OCI-LY1 (cell line): ENCODE results near the gene SQSTM1.

ENCODE experiments used
- EZH2 ChIP-seq: fragments of 200-600 bp; sonication (generic), shearing (Covaris generic); IDR thresholded peaks from 2 replicates; pipeline ENCODE4 v1.8.0; 2017; ENCODE audit warnings: borderline replicate concordance, mixed run types, mild to moderate bottlenecking, antibody characterized with exemption, low read length, moderate library complexity, mixed read lengths
- TF ChIP-seq, protein P1 (sequence below): fragments of 200-600 bp; sonication (generic), shearing (Covaris generic); IDR thresholded peaks from 2 replicates; pipeline ENCODE4 v1.5.1; 2017; ENCODE audit warnings: mild to moderate bottlenecking, antibody characterized with exemption, low read length, moderate library complexity, mixed read lengths

DNA sequence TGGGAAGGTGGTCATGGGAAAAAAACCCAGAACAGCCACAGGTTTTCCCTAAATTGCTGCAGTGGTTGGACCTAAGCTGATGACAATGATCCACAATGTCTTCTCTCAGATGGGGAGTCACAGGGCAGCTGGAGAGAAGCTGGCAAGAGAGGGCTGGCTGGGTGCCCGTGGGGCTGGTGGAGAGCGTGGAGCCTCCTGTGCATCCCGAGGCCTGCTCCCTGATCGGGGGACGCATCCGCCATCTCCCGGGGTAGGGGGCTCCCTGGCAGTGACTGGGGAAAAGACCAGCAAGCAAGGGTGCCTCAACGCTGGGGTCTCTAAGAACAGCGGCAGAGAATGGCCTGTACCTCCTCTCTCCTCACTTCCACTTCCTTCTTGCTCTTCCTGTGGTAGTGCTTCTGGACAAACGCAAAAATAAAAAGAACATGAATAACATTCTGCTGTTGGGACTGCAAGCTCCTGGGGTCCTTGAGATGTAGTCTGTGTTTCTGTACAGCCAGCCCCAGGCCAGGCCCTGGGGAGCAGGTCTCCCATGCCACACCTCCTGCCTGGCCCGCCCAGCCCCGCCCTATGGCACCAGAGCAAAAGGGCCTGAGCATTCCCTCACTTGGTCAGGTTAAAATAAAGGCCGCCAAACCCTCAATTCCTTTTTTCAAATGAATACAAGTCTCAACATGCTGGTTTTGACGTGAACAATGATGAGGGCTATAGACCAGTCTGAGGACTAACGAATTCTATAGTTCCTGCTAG is 45.0 kb downstream of the SQSTM1 start:
- TF ChIP-seq, protein P1, sequence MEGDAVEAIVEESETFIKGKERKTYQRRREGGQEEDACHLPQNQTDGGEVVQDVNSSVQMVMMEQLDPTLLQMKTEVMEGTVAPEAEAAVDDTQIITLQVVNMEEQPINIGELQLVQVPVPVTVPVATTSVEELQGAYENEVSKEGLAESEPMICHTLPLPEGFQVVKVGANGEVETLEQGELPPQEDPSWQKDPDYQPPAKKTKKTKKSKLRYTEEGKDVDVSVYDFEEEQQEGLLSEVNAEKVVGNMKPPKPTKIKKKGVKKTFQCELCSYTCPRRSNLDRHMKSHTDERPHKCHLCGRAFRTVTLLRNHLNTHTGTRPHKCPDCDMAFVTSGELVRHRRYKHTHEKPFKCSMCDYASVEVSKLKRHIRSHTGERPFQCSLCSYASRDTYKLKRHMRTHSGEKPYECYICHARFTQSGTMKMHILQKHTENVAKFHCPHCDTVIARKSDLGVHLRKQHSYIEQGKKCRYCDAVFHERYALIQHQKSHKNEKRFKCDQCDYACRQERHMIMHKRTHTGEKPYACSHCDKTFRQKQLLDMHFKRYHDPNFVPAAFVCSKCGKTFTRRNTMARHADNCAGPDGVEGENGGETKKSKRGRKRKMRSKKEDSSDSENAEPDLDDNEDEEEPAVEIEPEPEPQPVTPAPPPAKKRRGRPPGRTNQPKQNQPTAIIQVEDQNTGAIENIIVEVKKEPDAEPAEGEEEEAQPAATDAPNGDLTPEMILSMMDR = no peak
- TF ChIP-seq EZH2 = no peak
